Panc1 (cell line): Measurements from ENCODE around the gene CAD. TPM values are rescaled to one million over a fixed set of nuclear protein-coding genes. Genes with fewer than 3 reads are reported as not detected.

ENCODE experiments used
- ATAC-seq: fragments of 200-7000 bp; cut with Tn5 transposase; 2 replicates; pipeline ENCODE4 v1.9.1; 2020; ENCODE audit warnings: mild to moderate bottlenecking, moderate library complexity
- BruUV-seq: library from RNA; stranded (reverse); fragments of 400-500 nt; replicated peaks from 2 replicates; lab custom pipeline; 2021; lab: Mats Ljungman, UMichigan
- CTCF ChIA-PET: fragments of 300-600 bp; sonication (Branson Sonifier 250); formaldehyde crosslinking; loops from one replicate; lab custom pipeline; 2022; ENCODE audit warnings: antibody characterized with exemption; lab: Charles Lee
- POLR2A ChIA-PET: fragments of 300-600 bp; sonication (Branson Sonifier 250); formaldehyde crosslinking; loops from one replicate; lab custom pipeline; 2022; ENCODE audit warnings: antibody characterized with exemption; lab: Charles Lee
- DNase-seq: peaks from one replicate; pipeline ENCODE4 v3.0.0-alpha.2; 2010; ENCODE audit warnings: low read depth, low spot score
- H3K27ac ChIP-seq: 2 replicates; pipeline ENCODE4 v1.5.1; 2011; ENCODE audit warnings: mild to moderate bottlenecking, low read length, inconsistent platforms
- H3K27me3 ChIP-seq: fragments of 200-500 bp; sonication (Bioruptor generic); 2 replicates; pipeline ENCODE4 v1.6.0; 2014; ENCODE audit warnings: low read length, inconsistent platforms; ENCODE audit not compliant: control insufficient read depth, insufficient read depth
- H3K36me3 ChIP-seq: fragments of 200-500 bp; sonication (Bioruptor generic); 2 replicates; pipeline ENCODE4 v1.5.1; 2014; ENCODE audit warnings: inconsistent platforms, mild to moderate bottlenecking, low read length, moderate library complexity; ENCODE audit not compliant: control insufficient read depth, insufficient read depth
- H3K4me1 ChIP-seq: 2 replicates; pipeline ENCODE4 v1.5.1; 2011; ENCODE audit warnings: inconsistent platforms, mild to moderate bottlenecking, low read length, moderate library complexity; ENCODE audit not compliant: control insufficient read depth, insufficient read depth
- H3K4me3 ChIP-seq, 2 experiments: 2 replicates each; pipeline ENCODE4 v1.5.1; 2011 to 2012; ENCODE audit warnings: low read depth in 2 of 2, low read length in 2 of 2, mild to moderate bottlenecking in 2 of 2, inconsistent platforms in 1 of 2, moderate library complexity in 1 of 2
- H3K9me3 ChIP-seq: fragments of 200-500 bp; sonication (Bioruptor generic); 2 replicates; pipeline ENCODE4 v1.5.1; 2014; ENCODE audit warnings: low read depth, mild to moderate bottlenecking, inconsistent platforms, low read length, moderate library complexity; ENCODE audit not compliant: control insufficient read depth, insufficient read depth
- POLR2AphosphoS5 ChIP-seq: IDR thresholded peaks from 2 replicates; pipeline ENCODE4 v1.6.1; 2012; ENCODE audit warnings: mild to moderate bottlenecking, low read depth, low read length, moderate library complexity
- REST ChIP-seq, 2 experiments: IDR thresholded peaks; 2 replicates each; pipeline ENCODE4 v1.6.1; 2011 to 2012; ENCODE audit warnings: low read depth in 2 of 2, control low read depth in 1 of 2, low read length in 1 of 2, mild to moderate bottlenecking in 1 of 2, moderate library complexity in 1 of 2; ENCODE audit not compliant: insufficient read depth in 1 of 2
- SIN3A ChIP-seq: IDR thresholded peaks from 2 replicates; pipeline ENCODE4 v1.6.1; 2012; ENCODE audit warnings: low read depth, mild to moderate bottlenecking, low read length, moderate library complexity, borderline replicate concordance; ENCODE audit not compliant: insufficient read depth
- TCF7L2 ChIP-seq: IDR thresholded peaks from 2 replicates; pipeline ENCODE4 v1.6.1; 2011; ENCODE audit warnings: mild to moderate bottlenecking, low read depth, low read length, inconsistent platforms
- in situ Hi-C: cut with HindIII; loops from 2 replicates; pipeline ENCODE4 v1.10.0; 2016; ENCODE audit warnings: low sequenced_read_pairs, low pct_unique_long_range_greater_than_20kb
- intact Hi-C: fragments of 100-400 bp; cut with micrococcal nuclease; formaldehyde crosslinking; loops from one replicate; pipeline ENCODE4 v1.10.0; 2022; ENCODE audit not compliant: unreplicated experiment
- total RNA-seq: library from RNA; stranded (reverse); gene quantifications from one replicate; pipeline ENCODE4 v1.2.1, GENCODE V29; 2021; ENCODE audit not compliant: unreplicated experiment
- TF ChIP-seq, protein P1 (sequence below): fragments of 450-650 bp; IDR thresholded peaks from 2 replicates; pipeline ENCODE4 v1.5.1; 2017; ENCODE audit warnings: mild to moderate bottlenecking

Gene CAD
- total RNA-seq, 1 experiment from 2014 or later: 76.7 TPM

- peaks cover 28% of the 10 kb centered on the region for H3K36me3 ChIP-seq
- CTCF ChIA-PET: interaction anchor here (0.6 kb wide), 1 partner anchor 23 kb away, joined by 3 read pairs; no protein-coding TSS in a partner anchor
- no peak overlapping the region for H3K4me3 ChIP-seq
- TF ChIP-seq TCF7L2: no peak
- no peak for TF ChIP-seq REST (IDR thresholded peaks at IDR 0.05; ENCODE audit: insufficient read depth in 1 of 2, low read depth in 2 of 2, low read length in 1 of 2)
- no peak for TF ChIP-seq SIN3A
- no peak for TF ChIP-seq POLR2AphosphoS5
- TF ChIP-seq, protein P1, sequence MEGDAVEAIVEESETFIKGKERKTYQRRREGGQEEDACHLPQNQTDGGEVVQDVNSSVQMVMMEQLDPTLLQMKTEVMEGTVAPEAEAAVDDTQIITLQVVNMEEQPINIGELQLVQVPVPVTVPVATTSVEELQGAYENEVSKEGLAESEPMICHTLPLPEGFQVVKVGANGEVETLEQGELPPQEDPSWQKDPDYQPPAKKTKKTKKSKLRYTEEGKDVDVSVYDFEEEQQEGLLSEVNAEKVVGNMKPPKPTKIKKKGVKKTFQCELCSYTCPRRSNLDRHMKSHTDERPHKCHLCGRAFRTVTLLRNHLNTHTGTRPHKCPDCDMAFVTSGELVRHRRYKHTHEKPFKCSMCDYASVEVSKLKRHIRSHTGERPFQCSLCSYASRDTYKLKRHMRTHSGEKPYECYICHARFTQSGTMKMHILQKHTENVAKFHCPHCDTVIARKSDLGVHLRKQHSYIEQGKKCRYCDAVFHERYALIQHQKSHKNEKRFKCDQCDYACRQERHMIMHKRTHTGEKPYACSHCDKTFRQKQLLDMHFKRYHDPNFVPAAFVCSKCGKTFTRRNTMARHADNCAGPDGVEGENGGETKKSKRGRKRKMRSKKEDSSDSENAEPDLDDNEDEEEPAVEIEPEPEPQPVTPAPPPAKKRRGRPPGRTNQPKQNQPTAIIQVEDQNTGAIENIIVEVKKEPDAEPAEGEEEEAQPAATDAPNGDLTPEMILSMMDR: no peak
- no peak for DNase-seq
- ATAC-seq: no peak
- no TSS peak for BruUV-seq
- in situ Hi-C loops: no loop called here
- H3K27ac ChIP-seq: no peak overlapping the region
- H3K9me3 ChIP-seq: no peaks in the 10 kb centered on the region
- POLR2A ChIA-PET: no interaction called here
- intact Hi-C loops: no loop called here
- no peaks in the 10 kb centered on the region for H3K27me3 ChIP-seq
- peaks cover 13% of the 10 kb centered on the region for H3K4me1 ChIP-seq
Measured at GRCh38 chr2:27219091-27219490, 1.9 kb downstream of the CAD start.

DNA sequence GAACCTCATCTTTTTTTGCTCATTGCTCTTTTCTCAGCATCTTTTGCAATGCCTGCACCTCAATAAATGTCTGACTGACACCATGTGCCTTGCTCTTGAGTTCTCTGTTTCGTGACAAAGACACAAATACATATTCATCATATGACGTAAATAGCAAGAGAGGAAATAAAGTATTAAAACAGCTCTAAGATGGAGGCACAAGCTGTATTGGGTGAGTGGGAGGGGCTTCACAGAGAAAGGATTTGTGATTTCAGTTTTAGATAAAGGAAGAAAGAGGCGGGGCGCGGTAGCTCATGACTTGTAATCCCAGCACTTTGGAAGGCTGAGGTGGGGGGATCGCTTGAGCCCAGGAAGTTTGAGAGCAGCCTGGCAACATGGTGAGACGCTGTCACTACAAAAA, 2.9 kb downstream of the CAD start:
- no peak for TF ChIP-seq POLR2AphosphoS5
- no peak for TF ChIP-seq REST (IDR thresholded peaks at IDR 0.05; ENCODE audit: insufficient read depth in 1 of 2, low read depth in 2 of 2, low read length in 1 of 2)
- Histone ChIP-seq H3K27me3 (no peaks in the 10 kb centered on the region), H3K4me3 (no peak overlapping the region), H3K36me3 (peaks cover 33% of the 10 kb centered on the region), H3K4me1 (peaks cover 13% of the 10 kb centered on the region), H3K9me3 (no peaks in the 10 kb centered on the region), H3K27ac (no peak overlapping the region)
- CTCF ChIA-PET: interaction anchor here (0.5 kb wide), 1 partner anchor 32 kb away, joined by 9 read pairs; no protein-coding TSS in a partner anchor
- no peak for ATAC-seq
- no TSS peak for BruUV-seq
- in situ Hi-C loops (no loop called here), intact Hi-C loops (no loop called here)
- POLR2A ChIA-PET: interaction anchor here (1.2 kb wide), 1 partner anchor 29 kb away, joined by 4 read pairs; no protein-coding TSS in a partner anchor
- no peak for DNase-seq
